Memory B cell (primary cell): ENCODE results near the gene CUX1.

Experiments
- ATAC-seq: fragments of 150-1000 bp; cut with Tn5 transposase; 2 replicates; pipeline ENCODE4 v1.10.0; 2021; ENCODE audit warnings: low read depth, mild to moderate bottlenecking, moderate library complexity
- DNase-seq, 2 donors: peaks; one replicate each; pipeline ENCODE4 v3.0.0; 2022; ENCODE audit warnings: low spot score in 2 of 2
- H3K27ac Mint-ChIP-seq: one replicate; pipeline ENCODE4 v1.8.0; 2022; ENCODE audit warnings: mild to moderate bottlenecking, moderate library complexity, mixed read lengths
- H3K27me3 Mint-ChIP-seq: one replicate; pipeline ENCODE4 v1.8.0; 2022; ENCODE audit warnings: mixed read lengths
- H3K36me3 Mint-ChIP-seq: one replicate; pipeline ENCODE4 v1.8.0; 2022; ENCODE audit warnings: mild to moderate bottlenecking, mixed read lengths
- H3K4me1 Mint-ChIP-seq: one replicate; pipeline ENCODE4 v1.8.0; 2022; ENCODE audit warnings: mixed read lengths
- H3K4me3 Mint-ChIP-seq: one replicate; pipeline ENCODE4 v1.8.0; 2022; ENCODE audit warnings: mild to moderate bottlenecking, moderate library complexity, mixed read lengths
- H3K9me3 Mint-ChIP-seq: one replicate; pipeline ENCODE4 v1.8.0; 2022; ENCODE audit warnings: mixed read lengths

The CUX1 gene

DNA sequence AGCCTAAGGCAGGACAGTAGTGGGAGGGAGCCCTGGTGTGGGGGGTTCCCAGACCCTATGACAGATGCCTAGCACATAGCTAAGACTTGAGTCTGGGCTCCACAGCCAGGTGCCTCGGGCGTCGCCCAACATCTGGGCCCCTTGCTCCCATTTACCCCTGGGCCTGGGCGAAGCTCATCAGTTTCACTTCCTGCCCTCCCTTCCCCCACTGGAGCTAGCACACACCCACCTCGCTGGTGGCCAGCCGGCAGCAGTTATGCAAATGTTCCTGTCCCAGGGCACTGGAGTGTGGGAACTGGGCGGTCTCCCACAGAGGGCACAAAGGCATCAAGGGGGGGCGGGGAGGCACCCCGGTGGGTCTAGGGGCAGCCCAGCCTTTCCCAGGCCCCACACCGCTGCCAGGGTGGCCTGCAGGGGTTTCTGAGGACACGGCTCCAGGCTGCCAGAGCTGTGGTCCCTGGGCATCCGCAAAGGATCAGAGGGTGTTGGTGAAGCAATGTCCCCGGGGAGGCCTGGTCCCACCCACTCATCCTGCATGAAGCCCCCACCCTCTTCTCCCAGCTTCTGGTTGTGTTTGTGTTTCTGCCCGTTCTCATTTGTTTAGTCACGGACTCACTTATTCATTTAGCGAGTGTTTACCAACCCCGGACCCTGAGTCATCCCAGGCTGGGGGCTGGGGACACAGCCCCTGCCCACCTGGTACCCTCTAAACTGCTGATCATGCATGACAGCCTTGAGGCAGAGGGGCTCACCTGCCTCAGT is 489.7 kb downstream of the CUX1 start:
- Mint-ChIP-seq H3K27ac (peak overlapping the region; percentile 94), H3K36me3 (peaks cover 24% of the 10 kb centered on the region), H3K27me3 (no peaks in the 10 kb centered on the region), H3K4me1 (peaks cover 41% of the 10 kb centered on the region), H3K4me3 (peak overlapping the region; percentile 78), H3K9me3 (no peaks in the 10 kb centered on the region)
- ATAC-seq (peak; percentile 88), DNase-seq (peak; percentile 68 to 81)

DNA sequence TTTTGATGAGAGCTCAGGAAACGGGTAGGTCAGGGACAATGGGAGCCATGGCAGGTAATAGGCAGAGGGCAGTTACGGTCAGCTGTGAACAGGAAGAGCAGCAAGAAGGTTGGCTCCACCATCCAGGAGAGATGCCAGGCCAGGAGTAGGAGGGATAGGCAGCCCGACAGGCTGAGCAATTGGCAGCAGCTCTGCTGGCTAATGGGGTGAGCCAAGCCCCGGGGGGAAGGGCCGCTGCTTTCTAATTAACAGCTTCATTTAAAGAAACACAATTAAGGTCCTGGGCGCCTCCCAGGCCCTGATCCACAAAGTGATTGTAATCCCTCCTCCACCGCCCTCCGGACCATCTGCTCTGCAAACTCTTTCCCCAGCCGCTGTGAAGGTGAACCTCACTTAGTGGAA is 493.0 kb downstream of the CUX1 start:
- Mint-ChIP-seq H3K27me3 (no peaks in the 10 kb centered on the region), H3K4me3 (no peak overlapping the region), H3K4me1 (peaks cover 25% of the 10 kb centered on the region), H3K36me3 (peaks cover 17% of the 10 kb centered on the region), H3K27ac (no peak overlapping the region), H3K9me3 (no peaks in the 10 kb centered on the region)
- no peak for DNase-seq
- no peak for ATAC-seq

DNA sequence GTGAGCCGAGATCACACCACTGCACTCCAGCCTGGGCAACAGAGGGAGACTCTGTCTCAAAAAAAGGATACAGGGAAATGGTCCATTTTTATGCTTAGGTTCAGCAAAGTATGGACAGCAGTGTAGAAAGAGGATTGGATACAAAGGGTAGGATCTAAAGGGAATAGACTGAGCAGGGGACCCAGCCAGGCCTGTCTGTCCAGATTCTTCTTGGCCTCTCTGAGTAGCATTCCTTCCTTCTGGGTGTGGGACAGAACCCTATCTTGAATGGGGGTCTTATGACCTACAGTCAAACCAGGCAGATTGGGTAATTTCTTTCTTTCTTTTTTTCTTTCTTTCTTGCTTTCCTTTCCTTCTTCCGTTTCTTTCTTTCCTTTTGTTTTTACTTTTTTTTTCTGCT is 494.9 kb downstream of the CUX1 start:
- DNase-seq (no peak), ATAC-seq (no peak)
- Mint-ChIP-seq H3K27ac (peak overlapping the region; percentile 48), H3K9me3 (no peaks in the 10 kb centered on the region), H3K27me3 (no peaks in the 10 kb centered on the region), H3K36me3 (peaks cover 24% of the 10 kb centered on the region), H3K4me1 (peaks cover 20% of the 10 kb centered on the region), H3K4me3 (no peak overlapping the region)

DNA sequence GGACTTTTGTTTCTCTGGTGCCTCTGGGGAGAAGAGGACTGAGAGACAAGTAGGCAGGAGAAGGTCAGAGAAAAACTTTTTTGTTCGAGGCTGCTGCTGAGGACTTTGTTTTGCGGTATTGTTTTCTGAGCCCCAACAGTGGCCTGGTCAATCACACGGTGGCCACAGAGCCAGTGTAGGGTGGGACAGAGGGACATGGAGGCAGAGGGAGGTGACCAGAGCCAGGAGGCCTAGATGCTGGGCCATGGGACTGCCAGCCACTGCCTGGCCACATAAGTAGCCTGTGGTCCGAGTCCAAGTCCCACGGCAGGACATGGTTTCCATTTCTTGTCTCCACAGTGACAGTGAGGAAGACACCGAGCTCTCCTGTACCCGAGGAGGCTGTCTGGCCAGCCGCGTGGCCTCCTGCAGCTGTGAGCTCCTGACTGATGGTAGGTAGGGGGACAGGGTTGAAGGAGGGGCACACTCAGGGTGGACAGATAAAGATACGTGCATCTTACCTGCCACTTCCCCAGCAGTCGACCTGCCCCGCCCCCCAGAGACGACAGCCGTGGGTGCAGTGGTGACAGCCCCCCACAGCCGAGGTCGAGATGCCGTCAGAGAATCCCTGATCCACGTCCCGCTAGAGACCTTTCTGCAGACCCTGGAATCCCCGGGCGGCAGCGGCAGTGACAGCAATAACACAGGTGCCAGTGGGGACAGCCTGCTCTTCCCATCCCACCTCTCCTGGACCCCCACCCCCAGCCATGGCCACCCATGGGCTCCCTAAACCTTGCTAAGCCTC is 496.8 kb downstream of the CUX1 start:
- no peak overlapping the region for H3K4me3 Mint-ChIP-seq
- DNase-seq (no peak), ATAC-seq (no peak)
- H3K27ac Mint-ChIP-seq: no peak overlapping the region
- H3K36me3 Mint-ChIP-seq: peaks cover 31% of the 10 kb centered on the region
- no peaks in the 10 kb centered on the region for H3K9me3 Mint-ChIP-seq
- H3K27me3 Mint-ChIP-seq: no peaks in the 10 kb centered on the region
- peaks cover 18% of the 10 kb centered on the region for H3K4me1 Mint-ChIP-seq

DNA sequence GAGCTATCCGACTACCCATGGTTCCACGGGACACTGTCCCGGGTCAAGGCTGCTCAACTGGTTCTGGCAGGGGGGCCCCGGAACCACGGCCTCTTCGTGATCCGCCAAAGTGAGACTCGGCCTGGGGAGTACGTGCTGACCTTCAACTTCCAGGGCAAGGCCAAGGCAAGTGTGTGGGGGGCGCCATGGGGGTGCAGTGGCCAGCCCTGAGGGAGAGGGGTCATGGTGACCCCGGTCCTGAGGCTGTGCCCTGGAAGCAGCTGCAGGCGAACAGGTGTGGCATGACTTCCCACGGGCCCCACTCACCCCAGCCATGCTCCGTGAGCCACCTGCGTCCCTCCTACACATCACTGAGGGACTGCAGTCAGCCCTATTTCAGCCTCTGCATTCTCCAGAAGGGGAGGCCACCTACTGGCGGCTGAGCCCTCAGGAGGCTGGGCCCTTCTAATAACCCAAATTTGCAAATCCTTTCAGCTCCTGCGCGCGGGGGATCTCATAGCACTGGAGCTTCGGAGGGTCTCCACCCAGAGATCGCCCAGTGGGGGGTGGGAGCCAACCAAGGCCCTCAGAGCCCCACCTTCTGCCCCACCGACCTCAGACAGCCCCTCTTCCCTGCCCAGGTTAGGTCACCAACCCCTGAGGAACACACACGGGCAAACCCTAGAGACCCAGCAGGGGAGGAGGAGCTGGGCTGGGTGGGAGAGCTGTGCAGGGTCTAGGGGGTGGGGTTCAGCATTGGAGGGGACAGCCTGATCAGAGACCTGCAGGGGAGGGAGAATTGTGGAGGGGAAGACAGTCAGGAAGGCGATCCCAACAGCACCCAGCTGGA is 500.0 kb downstream of the CUX1 start:
- Mint-ChIP-seq H3K27me3 (no peaks in the 10 kb centered on the region), H3K9me3 (no peaks in the 10 kb centered on the region), H3K36me3 (peaks cover 31% of the 10 kb centered on the region), H3K27ac (peak overlapping the region; percentile 25), H3K4me3 (no peak overlapping the region), H3K4me1 (peaks cover 26% of the 10 kb centered on the region)
- ATAC-seq (peak; percentile 40), DNase-seq (no peak)

DNA sequence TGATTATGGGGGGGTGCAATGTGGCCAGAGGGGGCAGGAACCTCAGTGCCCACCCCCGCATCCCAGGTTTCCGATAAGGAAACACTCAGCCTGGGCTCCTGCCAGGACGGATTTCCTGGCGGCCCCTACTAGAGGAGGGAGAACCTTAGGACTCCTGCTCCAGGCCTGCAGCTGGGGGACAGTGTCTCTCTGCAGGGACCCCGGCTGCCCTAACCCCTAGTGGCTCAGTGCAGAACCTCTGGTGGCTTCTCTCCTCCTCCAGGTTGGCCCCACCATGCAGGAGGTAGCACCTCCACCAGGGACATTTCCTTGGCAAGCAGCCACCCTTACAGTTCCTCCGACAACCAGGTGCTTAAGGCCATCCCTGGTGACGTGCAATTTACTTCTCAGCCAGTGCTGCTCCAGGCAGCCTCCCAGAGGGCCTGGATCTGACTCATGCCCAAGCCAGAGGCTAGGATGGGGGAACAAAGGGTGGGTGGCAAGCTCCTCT is 501.1 kb downstream of the CUX1 start:
- no peak for ATAC-seq
- no peaks in the 10 kb centered on the region for H3K9me3 Mint-ChIP-seq
- no peak for DNase-seq

DNA sequence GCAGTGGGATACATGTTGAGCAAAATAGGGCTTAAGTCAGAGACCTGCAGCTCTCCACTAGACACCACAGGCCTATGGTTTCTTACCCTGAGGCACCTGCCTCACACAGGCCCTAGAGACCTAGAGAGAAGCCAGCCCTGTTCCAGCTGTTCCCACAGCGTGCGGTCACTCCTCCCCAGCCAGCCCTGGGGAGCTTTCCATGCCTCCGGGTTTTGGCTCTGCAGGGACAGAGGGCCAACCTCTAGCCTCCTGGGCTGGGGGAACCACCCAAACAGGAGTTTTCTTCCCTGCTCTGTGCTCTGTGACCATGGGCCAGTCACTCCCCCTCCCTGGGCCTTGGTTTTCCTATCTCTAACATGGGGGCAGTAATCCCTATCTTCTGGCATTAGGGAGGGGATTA is 502.2 kb downstream of the CUX1 start:
- no peak for DNase-seq

More for the DNA sequence above, 501.1 kb downstream of the CUX1 start:
- peaks cover 27% of the 10 kb centered on the region for H3K4me1 Mint-ChIP-seq
- H3K4me3 Mint-ChIP-seq: no peak overlapping the region
- H3K36me3 Mint-ChIP-seq: peaks cover 37% of the 10 kb centered on the region
- no peaks in the 10 kb centered on the region for H3K27me3 Mint-ChIP-seq
- no peak overlapping the region for H3K27ac Mint-ChIP-seq

DNA sequence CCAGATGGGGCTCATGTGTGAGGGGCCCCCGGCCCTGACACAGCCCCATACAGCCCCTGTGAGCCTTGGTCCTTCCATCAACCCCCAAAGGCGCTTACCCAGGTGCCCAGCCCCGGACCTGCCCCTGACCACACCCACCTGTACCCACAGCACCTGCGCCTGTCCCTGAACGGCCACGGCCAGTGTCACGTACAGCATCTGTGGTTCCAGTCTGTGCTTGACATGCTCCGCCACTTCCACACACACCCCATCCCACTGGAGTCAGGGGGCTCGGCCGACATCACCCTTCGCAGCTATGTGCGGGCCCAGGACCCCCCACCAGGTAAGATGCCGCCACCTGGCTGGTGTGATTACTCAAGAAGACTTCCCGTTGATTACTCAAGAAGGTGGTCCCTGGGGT is 502.8 kb downstream of the CUX1 start:
- H3K4me3 Mint-ChIP-seq: no peak overlapping the region
- DNase-seq: no peak
- peaks cover 37% of the 10 kb centered on the region for H3K36me3 Mint-ChIP-seq
- no peaks in the 10 kb centered on the region for H3K27me3 Mint-ChIP-seq
- H3K27ac Mint-ChIP-seq: no peak overlapping the region
- peaks cover 27% of the 10 kb centered on the region for H3K4me1 Mint-ChIP-seq
- no peaks in the 10 kb centered on the region for H3K9me3 Mint-ChIP-seq
- no peak for ATAC-seq

More for the DNA sequence above, 502.2 kb downstream of the CUX1 start:
- no peaks in the 10 kb centered on the region for H3K27me3 Mint-ChIP-seq
- no peak overlapping the region for H3K4me3 Mint-ChIP-seq
- H3K27ac Mint-ChIP-seq: no peak overlapping the region
- no peak for ATAC-seq
- no peaks in the 10 kb centered on the region for H3K9me3 Mint-ChIP-seq
- H3K36me3 Mint-ChIP-seq: peaks cover 37% of the 10 kb centered on the region
- peaks cover 27% of the 10 kb centered on the region for H3K4me1 Mint-ChIP-seq

DNA sequence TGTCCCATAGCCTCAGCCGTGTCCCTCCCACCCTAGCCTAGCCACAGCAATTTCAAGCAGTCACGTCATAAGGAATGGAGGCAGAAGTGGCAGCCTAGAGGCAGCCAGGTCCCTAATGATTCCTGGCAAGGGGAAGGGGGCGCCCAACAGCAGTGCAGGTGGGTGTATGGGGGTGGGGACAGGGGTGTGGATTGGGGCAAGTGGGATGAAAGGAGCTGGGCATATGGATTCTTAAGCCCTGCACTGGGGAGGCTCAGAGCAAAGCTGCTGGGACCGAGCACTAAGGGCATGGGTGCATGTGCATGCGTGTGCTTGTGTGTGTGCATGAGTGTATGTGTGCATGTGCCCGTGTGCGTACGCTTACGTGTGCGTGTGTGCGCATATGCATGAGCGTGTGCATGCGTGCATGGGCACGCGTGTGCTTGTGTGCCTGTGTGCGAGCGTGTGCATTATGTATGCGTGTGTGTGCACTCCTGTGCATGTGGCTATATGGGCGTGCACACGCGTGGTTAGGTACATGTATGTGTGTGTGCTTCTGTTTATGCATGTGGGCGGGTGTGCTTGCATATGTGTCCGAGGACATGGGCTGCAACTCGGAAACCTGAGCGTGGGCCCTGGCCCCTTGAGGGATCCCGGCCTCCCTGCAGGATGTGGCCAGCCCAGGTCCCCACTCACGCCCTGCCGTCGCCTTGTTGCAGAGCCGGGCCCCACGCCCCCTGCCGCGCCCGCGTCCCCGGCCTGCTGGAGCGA is 503.4 kb downstream of the CUX1 start:
- no peak for ATAC-seq
- H3K36me3 Mint-ChIP-seq: peaks cover 35% of the 10 kb centered on the region
- H3K27ac Mint-ChIP-seq: no peak overlapping the region

DNA sequence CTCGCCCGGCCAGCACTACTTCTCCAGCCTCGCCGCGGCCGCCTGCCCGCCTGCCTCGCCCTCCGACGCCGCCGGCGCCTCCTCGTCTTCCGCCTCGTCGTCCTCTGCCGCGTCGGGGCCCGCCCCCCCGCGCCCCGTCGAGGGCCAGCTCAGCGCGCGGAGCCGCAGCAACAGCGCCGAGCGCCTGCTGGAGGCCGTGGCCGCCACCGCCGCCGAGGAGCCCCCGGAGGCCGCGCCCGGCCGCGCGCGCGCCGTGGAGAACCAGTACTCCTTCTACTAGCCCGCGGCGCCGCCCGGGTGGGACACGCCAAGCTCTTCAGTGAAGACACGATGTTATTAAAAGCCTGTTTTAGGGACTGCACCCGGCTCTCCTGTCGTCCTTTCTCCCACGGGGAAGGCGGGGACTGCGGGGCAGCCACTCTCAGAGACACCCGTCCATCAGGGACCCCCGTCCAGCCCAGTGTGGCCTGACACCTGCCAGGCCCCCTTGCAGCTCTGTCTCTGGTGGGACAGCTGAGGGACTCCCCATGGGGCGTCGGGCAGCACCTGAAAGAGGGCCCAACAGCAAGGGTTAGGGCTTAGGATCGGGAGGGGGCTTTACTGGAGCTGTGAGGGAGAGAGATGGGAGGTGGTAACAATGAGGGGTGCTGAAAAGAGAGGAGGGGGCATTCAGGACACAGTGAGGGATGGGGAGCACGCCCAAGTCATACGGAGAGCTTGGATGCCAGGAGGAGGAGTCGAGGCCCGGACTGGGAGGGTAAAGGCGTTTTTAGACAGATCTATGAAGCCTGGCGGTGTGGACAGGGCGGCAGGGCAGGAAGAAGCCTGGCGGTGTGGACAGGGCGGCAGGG is 504.1 kb downstream of the CUX1 start:
- H3K27ac Mint-ChIP-seq: no peak overlapping the region
- H3K9me3 Mint-ChIP-seq: no peaks in the 10 kb centered on the region
- H3K27me3 Mint-ChIP-seq: no peaks in the 10 kb centered on the region
- peak; percentile 78 for ATAC-seq
- H3K4me3 Mint-ChIP-seq: no peak overlapping the region
- H3K36me3 Mint-ChIP-seq: peaks cover 35% of the 10 kb centered on the region
- H3K4me1 Mint-ChIP-seq: peaks cover 27% of the 10 kb centered on the region
- DNase-seq: peak; percentile 24 to 27

More for the DNA sequence above, 503.4 kb downstream of the CUX1 start:
- no peak for DNase-seq
- Mint-ChIP-seq H3K27me3 (no peaks in the 10 kb centered on the region), H3K9me3 (no peaks in the 10 kb centered on the region), H3K4me1 (peaks cover 27% of the 10 kb centered on the region), H3K4me3 (no peak overlapping the region)

DNA sequence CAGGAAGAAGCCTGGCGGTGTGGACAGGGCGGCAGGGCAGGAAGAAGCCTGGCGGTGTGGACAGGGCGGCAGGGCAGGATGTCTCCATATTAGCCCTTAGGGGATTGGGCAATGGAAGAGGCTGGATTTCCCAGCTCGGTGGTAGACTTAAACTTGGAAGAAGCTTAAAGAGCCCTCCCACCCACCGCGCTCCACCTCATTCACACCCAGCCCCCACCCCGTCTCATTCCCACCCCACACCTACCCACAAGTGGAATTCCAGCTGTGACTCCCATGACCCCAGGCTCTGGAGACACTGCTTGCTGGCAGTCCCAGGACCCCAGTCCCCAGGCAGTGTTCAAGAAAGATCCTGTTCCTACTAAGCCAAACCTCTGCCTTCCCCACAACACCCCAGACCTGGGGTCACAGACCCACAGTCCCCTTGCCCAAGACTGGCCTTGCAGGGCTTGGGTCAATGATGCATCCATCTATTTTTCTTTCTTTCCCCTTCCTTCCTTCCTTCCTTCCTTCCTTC is 504.8 kb downstream of the CUX1 start:
- peaks cover 25% of the 10 kb centered on the region for H3K4me1 Mint-ChIP-seq
- H3K27ac Mint-ChIP-seq: no peak overlapping the region
- no peak overlapping the region for H3K4me3 Mint-ChIP-seq
- DNase-seq (no peak), ATAC-seq (no peak)
- no peaks in the 10 kb centered on the region for H3K9me3 Mint-ChIP-seq
- no peaks in the 10 kb centered on the region for H3K27me3 Mint-ChIP-seq
- peaks cover 31% of the 10 kb centered on the region for H3K36me3 Mint-ChIP-seq

DNA sequence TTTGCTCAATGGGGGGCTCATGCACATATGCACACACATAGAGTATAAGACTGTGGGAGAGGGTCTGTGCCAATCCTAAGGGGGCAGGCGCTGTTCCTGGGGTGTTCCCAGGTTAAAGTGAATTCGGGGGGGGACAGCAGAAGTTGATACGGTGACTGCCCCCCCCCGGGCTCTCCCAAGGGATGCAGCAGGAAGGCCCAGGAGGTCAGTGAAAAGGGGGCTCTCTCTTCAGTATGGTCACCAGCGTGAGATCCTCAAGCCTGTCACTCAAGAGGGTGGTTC is 506.4 kb downstream of the CUX1 start:
- Mint-ChIP-seq H3K36me3 (peaks cover 20% of the 10 kb centered on the region), H3K27ac (no peak overlapping the region), H3K4me1 (peaks cover 23% of the 10 kb centered on the region), H3K4me3 (no peak overlapping the region), H3K27me3 (no peaks in the 10 kb centered on the region), H3K9me3 (no peaks in the 10 kb centered on the region)
- ATAC-seq (no peak), DNase-seq (no peak)
